Mucosa of rectum (tissue), 2 donors: Measurements from ENCODE around the gene LRP6.

ENCODE experiments used
- H3K27ac ChIP-seq, 2 donors: one replicate each; pipeline ENCODE4 v1.7.0; 2013; ENCODE audit warnings: inconsistent platforms in 2 of 2, low read depth in 2 of 2, low read length in 2 of 2
- H3K27me3 ChIP-seq, 2 donors: one replicate each; pipeline ENCODE4 v1.7.0; 2013; ENCODE audit warnings: low read length in 2 of 2; ENCODE audit not compliant: control insufficient read depth in 2 of 2, insufficient read depth in 2 of 2
- H3K36me3 ChIP-seq, 2 donors: one replicate each; pipeline ENCODE4 v1.7.0; 2013; ENCODE audit warnings: low read length in 2 of 2; ENCODE audit not compliant: control insufficient read depth in 2 of 2, insufficient read depth in 2 of 2
- H3K4me1 ChIP-seq, 2 donors: one replicate each; pipeline ENCODE4 v1.7.0; 2013; ENCODE audit warnings: low read length in 2 of 2, mild to moderate bottlenecking in 1 of 2; ENCODE audit not compliant: control insufficient read depth in 2 of 2, insufficient read depth in 2 of 2
- H3K4me3 ChIP-seq, 2 donors: one replicate each; pipeline ENCODE4 v1.7.0; 2013; ENCODE audit warnings: low read length in 2 of 2
- H3K9ac ChIP-seq, 2 donors: one replicate each; pipeline ENCODE4 v1.7.0; 2013; ENCODE audit warnings: low read length in 2 of 2, low read depth in 1 of 2, mild to moderate bottlenecking in 1 of 2
- H3K9me3 ChIP-seq, 2 donors: one replicate each; pipeline ENCODE4 v1.7.0; 2013; ENCODE audit warnings: low read length in 2 of 2; ENCODE audit not compliant: control insufficient read depth in 2 of 2
- donor health status: healthy.
- donor health status: Normal muscosa, but diverticular disease.

The LRP6 gene

GRCh38 chr12:12219664-12220063 is 47.2 kb downstream of the LRP6 start:
- Histone ChIP-seq H3K36me3 (no peaks in the 10 kb centered on the region), H3K9ac (no peak overlapping the region), H3K27me3 (no peaks in the 10 kb centered on the region), H3K4me1 (peaks cover 0 to 4% of the 10 kb centered on the region in 2 donors), H3K4me3 (no peak overlapping the region), H3K27ac (no peak overlapping the region), H3K9me3 (no peaks in the 10 kb centered on the region)

DNA sequence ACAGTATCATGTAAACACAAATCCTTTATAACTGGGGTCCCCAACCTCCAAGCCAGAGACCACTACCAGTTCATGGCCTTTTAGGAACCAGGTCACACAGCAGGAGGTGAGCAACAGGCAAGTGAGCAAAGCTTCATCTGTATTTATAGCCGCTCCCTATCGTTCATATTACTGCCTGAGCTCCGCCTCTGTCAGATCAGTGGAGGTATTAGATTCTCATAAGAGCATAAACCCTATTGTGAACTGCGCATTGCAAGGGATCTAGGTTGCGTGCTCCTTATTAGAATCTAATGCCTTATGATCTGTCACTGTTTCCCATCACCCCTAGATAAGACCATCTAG is 49.9 kb downstream of the LRP6 start:
- Histone ChIP-seq H3K4me3 (no peak overlapping the region), H3K27me3 (no peaks in the 10 kb centered on the region), H3K9me3 (no peaks in the 10 kb centered on the region), H3K36me3 (no peaks in the 10 kb centered on the region), H3K27ac (no peak overlapping the region), H3K9ac (no peak overlapping the region), H3K4me1 (peaks cover 0 to 6% of the 10 kb centered on the region in 2 donors)

GRCh38 chr12:12216349-12217017 is 50.4 kb downstream of the LRP6 start:
- H3K36me3 ChIP-seq, result no peaks in the 10 kb centered on the region
- H3K27ac ChIP-seq, result no peak overlapping the region
- no peaks in the 10 kb centered on the region for H3K9me3 ChIP-seq
- H3K4me3 ChIP-seq, result no peak overlapping the region
- H3K9ac ChIP-seq, result no peak overlapping the region
- H3K27me3 ChIP-seq, result no peaks in the 10 kb centered on the region
- peaks cover 0 to 6% of the 10 kb centered on the region in 2 donors for H3K4me1 ChIP-seq

DNA sequence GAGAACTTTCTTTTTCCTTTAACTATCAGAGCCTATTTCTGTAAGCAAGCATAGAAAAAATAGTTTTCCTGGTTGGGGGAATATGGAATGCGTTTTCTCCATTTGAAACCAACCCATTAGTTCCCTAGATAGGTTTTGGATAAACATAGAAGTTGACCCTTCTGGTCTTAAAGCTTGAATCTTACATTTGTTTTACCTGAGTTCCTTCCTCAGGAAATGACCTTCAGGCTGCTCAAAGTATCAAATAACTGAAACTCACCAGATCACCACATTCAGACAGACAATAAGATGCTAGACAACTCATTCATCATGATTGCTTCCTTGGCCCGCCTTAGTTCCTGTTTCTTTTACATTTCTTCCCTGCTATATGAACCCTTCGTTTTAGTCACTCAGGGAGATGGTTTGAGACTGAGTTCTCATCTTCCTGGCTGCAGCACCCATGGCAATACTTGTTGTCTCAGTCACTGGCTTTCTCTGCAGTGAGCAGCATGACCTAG is 52.2 kb downstream of the LRP6 start:
- Histone ChIP-seq H3K27ac (no peak overlapping the region), H3K36me3 (no peaks in the 10 kb centered on the region), H3K27me3 (no peaks in the 10 kb centered on the region), H3K9ac (no peak overlapping the region), H3K4me1 (peaks cover 0 to 6% of the 10 kb centered on the region in 2 donors), H3K9me3 (no peaks in the 10 kb centered on the region), H3K4me3 (no peak overlapping the region)

DNA sequence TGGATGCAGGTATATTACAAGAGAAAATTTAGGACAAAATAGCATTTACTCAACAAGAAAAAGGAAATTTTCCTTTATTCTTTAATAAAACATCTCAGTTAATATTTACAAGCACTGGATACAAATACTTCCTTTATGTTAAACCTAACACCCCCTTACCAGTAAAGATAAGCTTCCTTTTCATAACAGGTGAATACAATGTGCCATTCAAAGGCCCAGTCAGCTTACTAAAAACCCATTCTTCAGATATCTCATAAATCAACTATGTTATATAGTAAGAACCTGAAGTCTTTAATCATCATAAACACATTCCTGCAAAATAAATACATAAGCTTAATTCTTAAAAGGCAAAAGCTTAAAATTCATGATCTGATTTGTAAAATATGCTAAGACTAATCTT is 52.6 kb downstream of the LRP6 start:
- H3K36me3 ChIP-seq, result no peaks in the 10 kb centered on the region
- no peaks in the 10 kb centered on the region for H3K27me3 ChIP-seq
- H3K9ac ChIP-seq, result no peak overlapping the region
- H3K4me3 ChIP-seq, result no peak overlapping the region
- no peak overlapping the region for H3K27ac ChIP-seq
- H3K4me1 ChIP-seq, result peaks cover 0 to 6% of the 10 kb centered on the region in 2 donors
- no peaks in the 10 kb centered on the region for H3K9me3 ChIP-seq

DNA sequence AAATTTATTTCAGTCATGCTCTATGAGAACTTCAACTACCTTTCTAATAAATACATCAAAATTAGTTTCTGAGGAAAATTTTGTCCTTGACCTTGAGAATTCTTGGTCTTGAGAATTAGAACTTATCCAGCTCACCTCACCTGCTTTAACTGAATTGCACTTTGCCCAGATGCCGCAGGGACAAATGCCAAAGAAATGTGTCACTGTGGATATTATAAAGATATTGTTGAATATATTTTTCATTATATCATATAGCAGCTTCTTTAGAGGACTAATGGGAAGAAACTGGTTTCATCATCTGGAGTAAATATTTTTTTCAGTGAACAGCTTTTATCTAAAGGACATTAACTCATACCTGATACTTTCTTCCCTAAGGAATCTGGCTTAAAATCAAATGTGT is 54.1 kb downstream of the LRP6 start:
- Histone ChIP-seq H3K9ac (no peak overlapping the region), H3K9me3 (no peaks in the 10 kb centered on the region), H3K27me3 (no peaks in the 10 kb centered on the region), H3K27ac (no peak overlapping the region), H3K4me3 (no peak overlapping the region), H3K36me3 (no peaks in the 10 kb centered on the region), H3K4me1 (peaks cover 0 to 6% of the 10 kb centered on the region in 2 donors)

DNA sequence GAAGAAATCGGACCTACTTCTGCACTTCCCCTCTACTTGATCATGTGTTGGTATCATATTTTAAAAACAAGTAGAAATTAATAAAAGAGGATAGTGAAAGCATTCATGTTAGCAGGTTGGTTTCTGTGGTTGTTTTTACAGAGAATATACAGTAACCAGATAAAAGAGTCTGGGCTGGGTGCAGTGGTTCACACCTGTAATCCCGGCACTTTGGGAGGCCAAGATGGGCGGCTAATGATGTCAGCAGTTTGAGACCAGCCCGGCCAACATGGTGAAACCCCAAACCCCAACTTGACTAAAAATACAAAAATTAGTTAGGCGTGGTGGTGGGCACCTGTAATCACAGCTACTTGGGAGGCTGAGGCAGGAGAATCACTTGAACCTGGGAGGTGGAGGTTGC is 55.9 kb downstream of the LRP6 start:
- no peak overlapping the region for H3K4me3 ChIP-seq
- H3K27me3 ChIP-seq, result no peaks in the 10 kb centered on the region
- no peak overlapping the region for H3K9ac ChIP-seq
- H3K9me3 ChIP-seq, result no peaks in the 10 kb centered on the region
- no peak overlapping the region for H3K27ac ChIP-seq
- no peaks in the 10 kb centered on the region for H3K36me3 ChIP-seq
- peaks cover 0 to 2% of the 10 kb centered on the region in 2 donors for H3K4me1 ChIP-seq

GRCh38 chr12:12210416-12210815 is 56.4 kb downstream of the LRP6 start:
- no peaks in the 10 kb centered on the region for H3K9me3 ChIP-seq
- peaks cover 0 to 2% of the 10 kb centered on the region in 2 donors for H3K4me1 ChIP-seq
- no peak overlapping the region for H3K4me3 ChIP-seq
- H3K27me3 ChIP-seq, result no peaks in the 10 kb centered on the region
- no peaks in the 10 kb centered on the region for H3K36me3 ChIP-seq
- H3K27ac ChIP-seq, result no peak overlapping the region
- H3K9ac ChIP-seq, result no peak overlapping the region

DNA sequence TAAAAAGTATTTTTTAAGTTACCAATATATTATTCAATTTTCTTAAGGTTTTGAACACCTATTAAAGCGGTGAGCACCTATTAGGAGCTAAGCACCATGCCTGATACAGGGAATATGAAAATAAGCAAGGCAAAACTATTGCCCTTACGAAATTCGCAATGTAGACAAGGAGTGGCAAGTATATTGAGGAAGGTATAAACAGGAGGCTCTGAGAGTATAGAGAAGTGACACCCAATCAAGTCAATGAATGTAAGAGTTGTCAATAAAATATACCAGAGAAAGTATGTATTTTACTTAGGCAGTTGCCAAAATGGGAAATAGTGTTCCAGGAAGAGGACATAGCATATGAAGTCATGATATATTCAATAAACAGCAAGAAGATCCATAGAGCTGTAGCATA is 57.2 kb downstream of the LRP6 start:
- Histone ChIP-seq H3K9ac (no peak overlapping the region), H3K36me3 (no peaks in the 10 kb centered on the region), H3K9me3 (no peaks in the 10 kb centered on the region)

DNA sequence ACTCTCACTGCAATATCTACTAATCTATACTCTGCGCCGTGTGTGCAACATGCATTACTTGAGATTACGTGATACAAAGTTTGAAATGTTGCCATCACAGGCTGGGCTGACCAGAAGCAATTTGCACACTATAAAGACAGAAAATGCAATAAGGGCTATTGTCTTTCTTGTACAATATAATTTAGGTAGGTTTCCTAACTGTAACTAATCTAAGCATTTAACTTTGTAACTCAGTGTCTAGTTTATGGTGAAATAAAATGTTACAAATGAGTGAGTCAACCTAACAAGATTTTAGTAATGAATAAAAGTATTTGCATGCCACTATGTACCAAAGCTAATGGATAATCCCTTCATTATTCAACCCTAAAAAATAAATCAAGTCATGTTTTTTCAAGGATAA is 57.8 kb downstream of the LRP6 start:
- H3K9me3 ChIP-seq, result no peaks in the 10 kb centered on the region
- no peaks in the 10 kb centered on the region for H3K36me3 ChIP-seq
- H3K4me1 ChIP-seq, result peaks cover 0 to 2% of the 10 kb centered on the region in 2 donors
- H3K27ac ChIP-seq, result no peak overlapping the region
- H3K4me3 ChIP-seq, result no peak overlapping the region
- H3K9ac ChIP-seq, result no peak overlapping the region
- H3K27me3 ChIP-seq, result no peaks in the 10 kb centered on the region

More for the DNA sequence above, 57.2 kb downstream of the LRP6 start:
- Histone ChIP-seq H3K27me3 (no peaks in the 10 kb centered on the region), H3K4me3 (no peak overlapping the region), H3K27ac (no peak overlapping the region), H3K4me1 (peaks cover 0 to 2% of the 10 kb centered on the region in 2 donors)
